Posterior cingulate gyrus (tissue), 11 donors: ENCODE measurements around the gene NR3C1.

Experiments
- DNase-seq, 10 donors: peaks; one replicate each; pipeline versions ENCODE4 v3.0.0 to v3.0.0-alpha.2; 2020 to 2021; ENCODE audit warnings: mixed read lengths in 3 of 10
- intact Hi-C: fragments of 100-400 bp; cut with DNase I; formaldehyde crosslinking; loops from one replicate; pipeline ENCODE4 v1.15.1; 2023

NR3C1 gene

GRCh38 chr5:143374496-143375217 lies 28.8 kb downstream of the NR3C1 start:
- intact Hi-C loops = no loop called here

GRCh38 chr5:143373076-143373475 lies 30.4 kb downstream of the NR3C1 start:
- no peak for DNase-seq
- intact Hi-C loops = no loop called here

More at GRCh38 chr5:143374496-143375217, 28.8 kb downstream of the NR3C1 start:
- DNase-seq = no peak

GRCh38 chr5:143372187-143372829 lies 31.2 kb downstream of the NR3C1 start:
- DNase-seq = no peak
- intact Hi-C loops = no loop called here

- DNase-seq = no peak
- intact Hi-C loops = no loop called here
Observed at GRCh38 chr5:143370440-143370839, 33.0 kb downstream of the NR3C1 start.

- DNase-seq = no peak
- intact Hi-C loops = no loop called here
Observed at GRCh38 chr5:143364061-143364460, 39.4 kb downstream of the NR3C1 start.

- intact Hi-C loops = no loop called here
- no peak for DNase-seq
Observed at GRCh38 chr5:143362664-143363227, 40.7 kb downstream of the NR3C1 start.

GRCh38 chr5:143361438-143361837 lies 42.0 kb downstream of the NR3C1 start:
- intact Hi-C loops = no loop called here
- DNase-seq = no peak

GRCh38 chr5:143360755-143361154 lies 42.7 kb downstream of the NR3C1 start:
- no peak for DNase-seq
- intact Hi-C loops = no loop called here

GRCh38 chr5:143359869-143360268 lies 43.6 kb downstream of the NR3C1 start:
- no peak for DNase-seq
- intact Hi-C loops = no loop called here

GRCh38 chr5:143356855-143357583 lies 46.5 kb downstream of the NR3C1 start:
- DNase-seq = no peak
- intact Hi-C loops = no loop called here

GRCh38 chr5:143355710-143356109 lies 47.8 kb downstream of the NR3C1 start:
- intact Hi-C loops = no loop called here
- peak in 4 of 10 donors; percentile 14 to 76 (median 38) for DNase-seq

- DNase-seq = no peak
- intact Hi-C loops = no loop called here
Observed at GRCh38 chr5:143354025-143354424, 49.5 kb downstream of the NR3C1 start.

- intact Hi-C loops = no loop called here
- no peak for DNase-seq
Observed at GRCh38 chr5:143352691-143353090, 50.8 kb downstream of the NR3C1 start.

- intact Hi-C loops = no loop called here
- DNase-seq = no peak
Observed at GRCh38 chr5:143350751-143351602, 52.5 kb downstream of the NR3C1 start.

- intact Hi-C loops = no loop called here
- no peak for DNase-seq
Observed at GRCh38 chr5:143350341-143350740, 53.1 kb downstream of the NR3C1 start.

- intact Hi-C loops = loop anchor here (10.0 kb wide), 1 partner anchor 46 kb away; no protein-coding TSS in a partner anchor
- no peak for DNase-seq
Observed at GRCh38 chr5:143349177-143349576, 54.3 kb downstream of the NR3C1 start.

- DNase-seq = no peak
- intact Hi-C loops = loop anchor here (10.0 kb wide), 1 partner anchor 47 kb away; no protein-coding TSS in a partner anchor
Observed at GRCh38 chr5:143347698-143348344, 55.7 kb downstream of the NR3C1 start.

- intact Hi-C loops = loop anchor here (10.0 kb wide), 1 partner anchor 48 kb away; no protein-coding TSS in a partner anchor
Observed at GRCh38 chr5:143347046-143347445, 56.4 kb downstream of the NR3C1 start.

GRCh38 chr5:143345671-143346440 lies 57.6 kb downstream of the NR3C1 start:
- DNase-seq = no peak
- intact Hi-C loops = loop anchor here (10.0 kb wide), 1 partner anchor 49 kb away; no protein-coding TSS in a partner anchor

More at GRCh38 chr5:143347046-143347445, 56.4 kb downstream of the NR3C1 start:
- no peak for DNase-seq
